CD4-positive, alpha-beta memory T cell (primary cell): Measurements from ENCODE around the gene SETX. TPM values are rescaled to one million over a fixed set of nuclear protein-coding genes. Genes with fewer than 3 reads are reported as not detected.

Source experiments
- CTCF ChIA-PET: fragments of 350-600 bp; sonication (Branson Sonifier 250); formaldehyde crosslinking; loops from one replicate; lab custom pipeline; 2021; ENCODE audit warnings: inconsistent platforms; ENCODE audit not compliant: partially characterized antibody; lab: Charles Lee
- POLR2A ChIA-PET: fragments of 350-600 bp; sonication (Branson Sonifier 250); formaldehyde crosslinking; loops from one replicate; lab custom pipeline; 2021; ENCODE audit not compliant: partially characterized antibody; lab: Charles Lee
- DNase-seq, 5 donors: peaks; one replicate each; pipeline versions ENCODE4 v3.0.0 to v3.0.0-alpha.2; 2020 to 2022; ENCODE audit warnings: mixed read lengths in 1 of 5
- H3K27ac ChIP-seq: one replicate; pipeline ENCODE4 v1.7.0; 2013; ENCODE audit warnings: low read depth, low read length
- H3K27me3 ChIP-seq: 2 replicates; pipeline ENCODE4 v1.7.0; 2013; ENCODE audit warnings: mild to moderate bottlenecking, low read length, moderate library complexity; ENCODE audit not compliant: insufficient read depth
- H3K36me3 ChIP-seq: 2 replicates; pipeline ENCODE4 v1.7.0; 2013; ENCODE audit warnings: mild to moderate bottlenecking, low read length, moderate library complexity; ENCODE audit not compliant: insufficient read depth
- H3K4me1 ChIP-seq: 2 replicates; pipeline ENCODE4 v1.7.0; 2013; ENCODE audit warnings: mild to moderate bottlenecking, low read length, moderate library complexity; ENCODE audit not compliant: insufficient read depth
- H3K4me3 ChIP-seq, 2 donors: one replicate each; pipeline ENCODE4 v1.7.0; 2013; ENCODE audit warnings: low read length in 2 of 2, mild to moderate bottlenecking in 1 of 2
- H3K9me3 ChIP-seq, 2 donors: one replicate each; pipeline ENCODE4 v1.7.0; 2013; ENCODE audit warnings: low read length in 2 of 2, control low read depth in 1 of 2; ENCODE audit not compliant: control insufficient read depth in 1 of 2
- H3K27ac Mint-ChIP-seq, 7 donors: one replicate each; pipeline ENCODE4 v1.8.0; 2020 to 2021; ENCODE audit warnings: mixed read lengths in 7 of 7, mild to moderate bottlenecking in 6 of 7, inconsistent platforms in 3 of 7, moderate library complexity in 3 of 7
- H3K27me3 Mint-ChIP-seq, 2 donors: one replicate each; pipeline ENCODE4 v1.8.0; 2020 to 2021; ENCODE audit warnings: mixed read lengths in 2 of 2
- H3K36me3 Mint-ChIP-seq, 2 donors: one replicate each; pipeline ENCODE4 v1.8.0; 2020 to 2021; ENCODE audit warnings: mixed read lengths in 2 of 2, inconsistent platforms in 1 of 2, mild to moderate bottlenecking in 1 of 2
- H3K4me1 Mint-ChIP-seq, 4 donors: one replicate each; pipeline ENCODE4 v1.8.0; 2020 to 2021; ENCODE audit warnings: mixed read lengths in 4 of 4, mild to moderate bottlenecking in 1 of 4
- H3K4me3 Mint-ChIP-seq, 8 donors: one replicate each; pipeline ENCODE4 v1.8.0; 2020 to 2021; ENCODE audit warnings: mixed read lengths in 8 of 8, mild to moderate bottlenecking in 7 of 8, moderate library complexity in 6 of 8, inconsistent platforms in 3 of 8
- H3K9me3 Mint-ChIP-seq, 8 donors: one replicate each; pipeline ENCODE4 v1.8.0; 2020 to 2021; ENCODE audit warnings: mixed read lengths in 8 of 8, mild to moderate bottlenecking in 5 of 8, inconsistent platforms in 3 of 8, moderate library complexity in 1 of 8
- intact Hi-C: fragments of 100-400 bp; cut with micrococcal nuclease; formaldehyde crosslinking; loops from one replicate; pipeline ENCODE4 v1.15.1; 2023
- polyA plus RNA-seq, 2 donors: library from polyadenylated mRNA; unstranded; fragments of 300-500 nt; fragmentation: Illumina TruSeq; gene quantifications; one replicate each; pipeline ENCODE4 v1.2.3, GENCODE V29; 2021
- total RNA-seq, 2 experiments: library from RNA; stranded (reverse); gene quantifications; one replicate each; pipeline ENCODE4 v1.2.3, GENCODE V29; 2021

The SETX gene
- total and polyA plus RNA-seq, 4 experiments from 2014 or later, result 10.1 to 94.3 (median 65.3) TPM

DNA sequence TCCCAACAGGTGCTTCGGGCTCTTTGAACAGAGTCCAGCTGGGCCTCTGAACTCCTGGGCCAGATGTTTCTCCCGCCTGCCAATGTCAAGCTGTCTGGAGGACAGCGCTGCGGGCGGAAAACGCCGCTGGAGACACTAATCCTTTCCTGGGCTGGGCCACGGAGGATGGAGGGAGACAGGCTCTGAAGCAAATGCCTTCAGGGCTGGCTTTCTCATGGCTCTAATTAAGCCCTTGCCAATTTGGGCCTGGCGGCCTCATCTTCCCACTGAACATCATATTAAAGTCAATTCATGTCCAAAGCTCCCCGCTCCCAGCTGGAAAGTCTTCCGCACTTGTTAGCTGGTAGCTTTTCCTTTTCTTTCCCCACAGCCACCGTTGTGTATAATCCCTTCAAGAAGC is 120.3 kb downstream of the SETX start:
- Histone ChIP-seq H3K36me3 (no peaks in the 10 kb centered on the region), H3K27me3 (no peaks in the 10 kb centered on the region), H3K4me3 (no peak overlapping the region), H3K27ac (no peak overlapping the region), H3K9me3 (no peaks in the 10 kb centered on the region), H3K4me1 (peaks cover 6% of the 10 kb centered on the region)
- CTCF ChIA-PET, result interaction anchor here (0.8 to 9.9 kb wide), 5 partner anchors 19 to 474 kb away, joined by 3 to 124 read pairs (median 69); no protein-coding TSS in a partner anchor
- no peak overlapping the region for H3K4me3 Mint-ChIP-seq
- H3K27me3 Mint-ChIP-seq, result no peaks in the 10 kb centered on the region
- H3K27ac Mint-ChIP-seq, result no peak overlapping the region
- H3K4me1 Mint-ChIP-seq, result peaks cover 2 to 8% (median 6%) of the 10 kb centered on the region in 4 donors
- no peak for DNase-seq
- H3K36me3 Mint-ChIP-seq, result no peaks in the 10 kb centered on the region
- intact Hi-C loops, result no loop called here
- POLR2A ChIA-PET, result no interaction called here
- no peaks in the 10 kb centered on the region for H3K9me3 Mint-ChIP-seq

DNA sequence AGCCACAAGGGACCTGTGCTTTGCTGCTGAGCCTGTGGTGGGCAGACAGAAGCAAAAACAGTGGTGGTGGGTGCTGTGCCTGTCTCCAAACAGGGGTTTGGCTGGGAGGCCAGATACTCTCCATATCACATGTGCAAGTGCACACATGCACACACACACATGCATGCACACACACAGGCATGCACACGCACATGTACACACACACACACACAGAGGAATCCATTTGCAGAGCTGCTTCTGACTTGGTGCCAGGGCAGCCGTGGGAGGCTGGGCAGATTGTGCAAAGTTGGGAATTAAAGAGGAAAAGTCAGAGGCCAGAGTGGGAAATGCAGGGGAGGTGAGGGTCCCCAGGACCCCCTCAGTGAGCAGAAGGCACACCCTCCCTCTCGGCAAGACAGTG is 121.6 kb downstream of the SETX start:
- Mint-ChIP-seq H3K4me3 (no peak overlapping the region), H3K4me1 (peaks cover 2 to 7% (median 5%) of the 10 kb centered on the region in 4 donors), H3K27me3 (peaks cover 0 to 4% of the 10 kb centered on the region in 2 donors), H3K36me3 (no peaks in the 10 kb centered on the region), H3K27ac (peak overlapping the region in 1 of 7 donors; percentile 29), H3K9me3 (no peaks in the 10 kb centered on the region)
- Histone ChIP-seq H3K4me1 (peaks cover 6% of the 10 kb centered on the region), H3K9me3 (no peaks in the 10 kb centered on the region), H3K27me3 (no peaks in the 10 kb centered on the region), H3K27ac (no peak overlapping the region), H3K4me3 (no peak overlapping the region), H3K36me3 (no peaks in the 10 kb centered on the region)
- DNase-seq, result no peak
- CTCF ChIA-PET, result interaction anchor here (1.6 to 9.9 kb wide), 2 partner anchors 61 to 473 kb away, joined by 10 to 124 read pairs; no protein-coding TSS in a partner anchor
- intact Hi-C loops, result no loop called here
- POLR2A ChIA-PET, result no interaction called here

- CTCF ChIA-PET, result interaction anchor here (1.6 to 9.9 kb wide), 2 partner anchors 61 to 472 kb away, joined by 10 to 124 read pairs; no protein-coding TSS in a partner anchor
- H3K4me1 Mint-ChIP-seq, result peaks cover 2 to 7% (median 5%) of the 10 kb centered on the region in 4 donors
- no peaks in the 10 kb centered on the region for H3K36me3 ChIP-seq
- no peak overlapping the region for H3K4me3 Mint-ChIP-seq
- no peak overlapping the region for H3K4me3 ChIP-seq
- peaks cover 6% of the 10 kb centered on the region for H3K4me1 ChIP-seq
- no peaks in the 10 kb centered on the region for H3K9me3 Mint-ChIP-seq
- H3K9me3 ChIP-seq, result no peaks in the 10 kb centered on the region
- H3K36me3 Mint-ChIP-seq, result no peaks in the 10 kb centered on the region
- H3K27ac Mint-ChIP-seq, result no peak overlapping the region
- H3K27ac ChIP-seq, result no peak overlapping the region
- H3K27me3 ChIP-seq, result no peaks in the 10 kb centered on the region
- no peak for DNase-seq
- POLR2A ChIA-PET, result no interaction called here
- intact Hi-C loops, result no loop called here
- peaks cover 0 to 4% of the 10 kb centered on the region in 2 donors for H3K27me3 Mint-ChIP-seq
These were observed 122.3 kb downstream of the SETX start for GRCh38 chr9:132232522-132232921.

DNA sequence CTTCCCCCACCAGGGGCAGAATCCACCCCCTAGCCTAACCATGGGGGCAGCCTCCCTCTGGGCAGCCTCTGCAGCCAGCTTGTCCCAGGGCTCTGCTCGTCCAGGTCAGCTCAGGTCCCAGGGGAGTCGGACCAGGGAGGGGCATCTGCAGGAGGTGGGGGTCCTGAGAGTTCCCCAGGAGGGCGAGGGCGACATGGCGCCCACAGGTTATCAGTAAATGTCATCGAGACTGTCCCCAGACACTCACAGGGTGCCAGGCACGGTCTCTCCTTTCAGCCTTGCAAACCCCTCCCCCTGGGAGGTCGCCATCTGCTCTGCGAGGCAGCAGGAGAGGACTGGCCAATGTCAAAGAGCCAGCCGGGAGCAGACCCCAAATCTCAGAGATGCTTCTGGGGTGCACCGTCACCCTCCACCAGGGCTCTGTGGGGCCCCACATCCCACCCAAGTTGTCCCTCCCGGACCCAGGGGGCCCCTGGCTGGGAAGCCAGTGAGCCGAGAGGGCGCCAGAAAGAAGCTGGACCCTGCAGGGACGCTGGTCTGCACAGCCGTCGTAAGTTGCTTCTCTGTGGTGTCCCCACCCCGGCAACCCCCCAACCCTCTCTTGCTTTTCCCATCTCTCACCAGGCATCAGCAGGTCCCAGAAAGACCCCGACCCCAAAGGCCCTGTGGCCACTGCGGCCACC is 123.6 kb downstream of the SETX start:
- DNase-seq, result no peak
- intact Hi-C loops, result no loop called here
- peaks cover 0 to under 1% (median 0%) of the 10 kb centered on the region in 4 donors for H3K4me1 Mint-ChIP-seq
- Histone ChIP-seq H3K4me3 (no peak overlapping the region), H3K27me3 (no peaks in the 10 kb centered on the region), H3K4me1 (peaks cover under 1% of the 10 kb centered on the region), H3K9me3 (no peaks in the 10 kb centered on the region), H3K27ac (no peak overlapping the region), H3K36me3 (no peaks in the 10 kb centered on the region)
- no peak overlapping the region for H3K4me3 Mint-ChIP-seq
- CTCF ChIA-PET, result no interaction called here
- peaks cover 0 to 7% of the 10 kb centered on the region in 2 donors for H3K27me3 Mint-ChIP-seq
- no peaks in the 10 kb centered on the region for H3K36me3 Mint-ChIP-seq
- H3K27ac Mint-ChIP-seq, result no peak overlapping the region
- POLR2A ChIA-PET, result no interaction called here
- no peaks in the 10 kb centered on the region for H3K9me3 Mint-ChIP-seq

- Mint-ChIP-seq H3K27ac (no peak overlapping the region), H3K9me3 (no peaks in the 10 kb centered on the region), H3K4me1 (no peaks in the 10 kb centered on the region), H3K36me3 (no peaks in the 10 kb centered on the region), H3K27me3 (peaks cover 3 to 7% of the 10 kb centered on the region in 2 donors), H3K4me3 (no peak overlapping the region)
- Histone ChIP-seq H3K4me1 (no peaks in the 10 kb centered on the region), H3K27ac (no peak overlapping the region), H3K27me3 (no peaks in the 10 kb centered on the region), H3K36me3 (no peaks in the 10 kb centered on the region), H3K9me3 (no peaks in the 10 kb centered on the region), H3K4me3 (no peak overlapping the region)
- intact Hi-C loops, result no loop called here
- ChIA-PET POLR2A (no interaction called here), CTCF (no interaction called here)
- DNase-seq, result no peak
These were observed 124.2 kb downstream of the SETX start for GRCh38 chr9:132230605-132231004.

DNA sequence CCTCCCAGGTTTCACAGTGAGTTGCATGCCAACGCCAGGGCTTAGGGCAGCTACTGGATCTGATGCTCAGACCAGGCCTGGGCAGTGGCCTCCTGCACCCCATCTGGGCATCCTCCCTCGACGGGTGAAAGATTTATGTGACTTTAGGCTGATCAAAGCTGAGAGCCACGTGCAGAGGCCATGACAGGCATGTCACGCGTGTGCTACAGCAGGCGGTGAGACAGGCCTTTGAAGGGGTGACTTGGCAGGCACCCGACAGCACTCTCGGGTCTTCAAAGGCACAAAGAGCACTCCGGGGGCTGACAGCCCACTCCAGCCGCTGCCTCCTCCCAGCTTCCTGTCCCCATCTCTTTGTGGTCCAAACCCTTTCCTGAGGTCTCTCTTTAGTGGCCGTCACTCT is 126.7 kb downstream of the SETX start:
- Mint-ChIP-seq H3K36me3 (no peaks in the 10 kb centered on the region), H3K4me1 (peaks cover 0 to 1% (median 0%) of the 10 kb centered on the region in 4 donors), H3K27ac (no peak overlapping the region), H3K27me3 (peaks cover 7 to 12% of the 10 kb centered on the region in 2 donors), H3K9me3 (no peaks in the 10 kb centered on the region), H3K4me3 (no peak overlapping the region)
- ChIA-PET CTCF (no interaction called here), POLR2A (no interaction called here)
- Histone ChIP-seq H3K4me3 (no peak overlapping the region), H3K27ac (no peak overlapping the region), H3K36me3 (no peaks in the 10 kb centered on the region), H3K4me1 (no peaks in the 10 kb centered on the region), H3K9me3 (no peaks in the 10 kb centered on the region), H3K27me3 (no peaks in the 10 kb centered on the region)
- intact Hi-C loops, result no loop called here
- DNase-seq, result no peak

DNA sequence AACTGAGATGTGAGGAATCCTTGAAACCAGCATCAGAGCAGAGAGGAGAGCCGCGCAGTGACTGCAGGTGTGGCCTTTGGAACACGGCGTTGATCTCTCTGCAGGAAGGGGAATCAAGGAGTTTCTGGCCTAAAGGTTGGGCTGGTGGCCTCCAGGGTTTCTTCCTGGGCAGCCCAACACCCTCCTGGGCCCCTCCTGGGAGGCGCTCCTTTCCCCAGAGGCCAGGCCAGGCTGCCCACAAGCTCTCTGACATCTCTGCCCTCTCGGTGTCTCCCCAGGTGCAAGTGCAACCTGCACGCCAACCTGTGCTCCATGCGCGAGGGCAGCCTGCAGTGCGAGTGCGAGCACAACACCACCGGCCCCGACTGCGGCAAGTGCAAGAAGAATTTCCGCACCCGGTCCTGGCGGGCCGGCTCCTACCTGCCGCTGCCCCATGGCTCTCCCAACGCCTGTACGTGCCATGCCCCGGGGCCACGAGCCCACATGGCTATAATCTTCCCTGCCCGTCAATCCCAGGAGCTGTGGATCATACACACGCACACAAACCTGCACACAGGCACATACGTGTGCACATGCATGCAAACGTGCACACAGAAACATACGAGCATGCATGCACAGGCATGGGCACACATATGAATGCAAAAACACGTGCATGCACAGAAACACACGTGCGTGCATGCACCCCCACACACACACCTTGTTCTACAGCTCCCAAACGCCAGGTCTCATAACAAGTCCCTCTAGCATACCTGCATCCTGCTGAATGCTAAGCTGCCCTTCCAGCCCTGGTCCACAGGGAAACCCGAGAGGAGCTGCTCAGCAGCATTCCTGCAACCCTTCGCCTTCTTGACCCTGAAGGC is 128.0 kb downstream of the SETX start:
- ChIA-PET POLR2A (no interaction called here), CTCF (no interaction called here)

More for the DNA sequence above, 128.0 kb downstream of the SETX start:
- H3K4me1 Mint-ChIP-seq, result peaks cover 0 to 1% (median 0%) of the 10 kb centered on the region in 4 donors
- no peaks in the 10 kb centered on the region for H3K9me3 Mint-ChIP-seq
- intact Hi-C loops, result no loop called here
- Histone ChIP-seq H3K4me1 (no peaks in the 10 kb centered on the region), H3K9me3 (no peaks in the 10 kb centered on the region), H3K36me3 (no peaks in the 10 kb centered on the region), H3K27ac (no peak overlapping the region), H3K4me3 (no peak overlapping the region), H3K27me3 (no peaks in the 10 kb centered on the region)
- H3K27ac Mint-ChIP-seq, result no peak overlapping the region
- H3K4me3 Mint-ChIP-seq, result no peak overlapping the region
- peaks cover 7 to 12% of the 10 kb centered on the region in 2 donors for H3K27me3 Mint-ChIP-seq
- no peak for DNase-seq
- no peaks in the 10 kb centered on the region for H3K36me3 Mint-ChIP-seq
